IMR-90 (cell line): ENCODE data around the gene PBX4. TPM values are rescaled to one million over a fixed set of nuclear protein-coding genes. Genes with fewer than 3 reads are reported as not detected.

Experiments
- ATAC-seq: fragments of 200-7000 bp; cut with Tn5 transposase; 2 replicates; pipeline ENCODE4 v1.9.1; 2020; ENCODE audit warnings: low read depth, mild to moderate bottlenecking, moderate library complexity
- BruUV-seq: library from RNA; stranded (reverse); fragments of 400-500 nt; replicated peaks from 2 replicates; lab custom pipeline; 2021; lab: Mats Ljungman, UMichigan
- CTCF ChIA-PET: fragments of 300-600 bp; formaldehyde crosslinking; extraction: SDS; loops from one replicate; lab custom pipeline; 2021; ENCODE audit warnings: antibody characterized with exemption; lab: Yijun Ruan, JAX
- POLR2A ChIA-PET: fragments of 300-600 bp; sonication (Branson Sonifier 250); formaldehyde crosslinking; loops from one replicate; lab custom pipeline; 2022; ENCODE audit warnings: antibody characterized with exemption; ENCODE audit not compliant: unreplicated experiment; lab: Charles Lee
- DNase-seq: peaks from one replicate; pipeline ENCODE4 v3.0.0; 2013
- H2AFZ ChIP-seq: replicated peaks from 2 replicates; pipeline ENCODE3; 2013; ENCODE audit warnings: low read length, mild to moderate bottlenecking; ENCODE audit not compliant: poor library complexity
- H2AK5ac ChIP-seq: 2 replicates; pipeline ENCODE4 v1.6.1; 2013; ENCODE audit warnings: low read depth, low read length, inconsistent platforms
- H2AK9ac ChIP-seq: replicated peaks from 2 replicates; pipeline ENCODE3; 2013; ENCODE audit warnings: mild to moderate bottlenecking, low read depth, low read length, moderate library complexity; ENCODE audit not compliant: poor library complexity
- H2BK120ac ChIP-seq: 2 replicates; pipeline ENCODE4 v1.6.1; 2013; ENCODE audit warnings: low read depth, low read length, inconsistent platforms
- H2BK15ac ChIP-seq: 3 replicates; pipeline ENCODE4 v1.6.1; 2013; ENCODE audit warnings: low read depth, low read length, inconsistent platforms
- H2BK20ac ChIP-seq: 2 replicates; pipeline ENCODE4 v1.6.1; 2013; ENCODE audit warnings: low read depth, mild to moderate bottlenecking, inconsistent platforms, low read length, moderate library complexity
- H2BK5ac ChIP-seq: 2 replicates; pipeline ENCODE4 v1.6.1; 2013; ENCODE audit warnings: mild to moderate bottlenecking, low read depth, low read length, inconsistent platforms; ENCODE audit not compliant: poor library complexity, severe bottlenecking
- H3K14ac ChIP-seq: replicated peaks from 2 replicates; pipeline ENCODE4 v1.6.1; 2013; ENCODE audit warnings: low read depth, low read length, inconsistent platforms
- H3K18ac ChIP-seq: 2 replicates; pipeline ENCODE4 v1.6.1; 2013; ENCODE audit warnings: low read depth, low read length, control low read depth
- H3K23ac ChIP-seq: 2 replicates; pipeline ENCODE4 v1.6.1; 2013; ENCODE audit warnings: low read depth, low read length, inconsistent platforms
- H3K27ac ChIP-seq: 2 replicates; pipeline ENCODE4 v1.5.1; 2013; ENCODE audit warnings: mild to moderate bottlenecking, control low read depth, low read length; ENCODE audit not compliant: insufficient read depth
- H3K27me3 ChIP-seq: 2 replicates; pipeline ENCODE4 v1.6.1; 2013; ENCODE audit warnings: low read length; ENCODE audit not compliant: control insufficient read depth, insufficient read depth
- H3K36me3 ChIP-seq: 2 replicates; pipeline ENCODE4 v1.6.1; 2013; ENCODE audit warnings: low read length, mixed read lengths; ENCODE audit not compliant: control insufficient read depth, insufficient read depth
- H3K4ac ChIP-seq: 2 replicates; pipeline ENCODE4 v1.6.1; 2013; ENCODE audit warnings: low read depth, low read length, inconsistent platforms
- H3K4me1 ChIP-seq: 2 replicates; pipeline ENCODE4 v1.6.1; 2013; ENCODE audit warnings: low read length, mixed read lengths; ENCODE audit not compliant: control insufficient read depth, insufficient read depth
- H3K4me2 ChIP-seq: 2 replicates; pipeline ENCODE4 v1.6.1; 2013; ENCODE audit warnings: low read depth, mild to moderate bottlenecking, control low read depth, low read length, moderate library complexity
- H3K4me3 ChIP-seq: 2 replicates; pipeline ENCODE4 v1.5.1; 2013; ENCODE audit warnings: low read depth, mild to moderate bottlenecking, control low read depth, low read length, moderate library complexity; ENCODE audit not compliant: insufficient read depth
- H3K56ac ChIP-seq: 2 replicates; pipeline ENCODE4 v1.6.1; 2013; ENCODE audit warnings: low read length, inconsistent platforms; ENCODE audit not compliant: insufficient read depth; ENCODE audit errors: extremely low read depth
- H3K79me1 ChIP-seq, 2 experiments: 2 replicates each; pipeline ENCODE4 v1.6.1; 2013; ENCODE audit warnings: low read length in 2 of 2, inconsistent platforms in 1 of 2, low read depth in 1 of 2
- H3K9ac ChIP-seq: 2 replicates; pipeline ENCODE4 v1.6.1; 2013; ENCODE audit warnings: low read depth, low read length, control low read depth
- H3K9me1 ChIP-seq: 2 replicates; pipeline ENCODE4 v1.6.1; 2013; ENCODE audit warnings: low read length, inconsistent platforms; ENCODE audit not compliant: insufficient read depth
- H3K9me3 ChIP-seq: 2 replicates; pipeline ENCODE4 v1.6.1; 2013; ENCODE audit warnings: low read length; ENCODE audit not compliant: control insufficient read depth, insufficient read depth
- H4K20me1 ChIP-seq: 2 replicates; pipeline ENCODE4 v1.6.1; 2013; ENCODE audit warnings: low read length, inconsistent platforms; ENCODE audit not compliant: insufficient read depth
- H4K5ac ChIP-seq: 2 replicates; pipeline ENCODE4 v1.6.1; 2013; ENCODE audit warnings: mild to moderate bottlenecking, low read depth, low read length, control low read depth
- H4K8ac ChIP-seq, 2 experiments: 2 replicates each; pipeline ENCODE4 v1.6.1; 2013; ENCODE audit warnings: low read depth in 2 of 2, low read length in 2 of 2, control low read depth in 1 of 2, inconsistent platforms in 1 of 2
- H4K91ac ChIP-seq: 2 replicates; pipeline ENCODE4 v1.6.1; 2013; ENCODE audit warnings: low read depth, low read length, inconsistent platforms; ENCODE audit not compliant: insufficient read depth
- CEBPB ChIP-seq: IDR thresholded peaks from 2 replicates; pipeline ENCODE4 v1.6.1; 2012; ENCODE audit warnings: low read depth, low read length, improper control_type of control experiment
- CTCF ChIP-seq: conservative IDR thresholded peaks from 2 replicates; pipeline ENCODE4 v1.5.1; 2012; ENCODE audit warnings: mild to moderate bottlenecking, low read depth, low read length, improper control_type of control experiment
- ELK1 ChIP-seq: fragments of 150-350 bp; IDR thresholded peaks from 2 replicates; pipeline ENCODE4 v1.6.1; 2016; ENCODE audit warnings: low read depth, mild to moderate bottlenecking, low read length, moderate library complexity, borderline replicate concordance
- FOS ChIP-seq: fragments of 150-350 bp; IDR thresholded peaks from 2 replicates; pipeline ENCODE4 v1.6.1; 2016; ENCODE audit warnings: low read depth, low read length
- MAFK ChIP-seq: IDR thresholded peaks from 2 replicates; pipeline ENCODE4 v1.6.1; 2012; ENCODE audit warnings: low read depth, low read length, improper control_type of control experiment
- MAZ ChIP-seq: IDR thresholded peaks from 2 replicates; pipeline ENCODE4 v1.6.1; 2012; ENCODE audit warnings: low read depth, mild to moderate bottlenecking, low read length, improper control_type of control experiment, moderate library complexity, borderline replicate concordance
- POLR2A ChIP-seq: IDR thresholded peaks from 2 replicates; pipeline ENCODE4 v1.6.1; 2012; ENCODE audit warnings: mild to moderate bottlenecking, low read depth, low read length
- WGBS, 2 experiments: methylation state at CpG; one replicate each; pipeline versions ENCODE4 v1.1.5 to v1.1.7; 2013; ENCODE audit warnings: missing lambda C conversion rate in 2 of 2; ENCODE audit not compliant: insufficient read length in 1 of 2; ENCODE audit errors: extremely low coverage in 2 of 2; 5-methylcytosine and 5-hydroxymethylcytosine counted together
- dilution Hi-C: fragments of 300-500 bp; cut with HindIII; formaldehyde crosslinking; loops from one replicate; pipeline ENCODE4 v1.14.3; 2018; ENCODE audit warnings: low sequenced_read_pairs; ENCODE audit not compliant: unreplicated experiment
- in situ Hi-C: fragments of 300-500 bp; cut with MboI; formaldehyde crosslinking; loops from 3 replicates; pipeline ENCODE4 v1.14.3; 2019; ENCODE audit warnings: low sequenced_read_pairs, inconsistent platforms, mixed read lengths
- intact Hi-C: fragments of 100-400 bp; cut with micrococcal nuclease; formaldehyde crosslinking; loops from 2 replicates; pipeline ENCODE4 v1.10.0; 2022
- polyA plus RNA-seq, 3 experiments: library from polyadenylated mRNA; depleted of rRNA; stranded (reverse); fragments of >200 nt; gene quantifications; 2 replicates each; pipeline ENCODE4 v1.2.3, GENCODE V29; 2012; ENCODE audit warnings: low replicate concordance in 1 of 3
- total RNA-seq: library from RNA; depleted of rRNA; stranded (reverse); fragments of >200 nt; gene quantifications from 2 replicates; pipeline ENCODE4 v1.2.3, GENCODE V29; 2012

Gene PBX4
- total and polyA plus RNA-seq, 2 of the 4 experiments (the other 2 are of a cell fraction) = 0.90 to 2.9 TPM

GRCh38 chr19:19527674-19528625 is 90.5 kb downstream of the PBX4 start (continued):
- TF ChIP-seq MAZ = no peak

GRCh38 chr19:19527371-19527656 is 91.2 kb downstream of the PBX4 start:
- Histone ChIP-seq H2AK9ac (peak overlapping the region; percentile 3), H2BK120ac (no peak overlapping the region), H3K4me3 (no peak overlapping the region), H4K91ac (no peak overlapping the region), H3K27ac (no peak overlapping the region), H2AK5ac (no peak overlapping the region), H2BK20ac (no peak overlapping the region), H3K4ac (no peak overlapping the region), H2BK5ac (no peak overlapping the region), H3K18ac (no peak overlapping the region), H3K56ac (no peak overlapping the region), H4K5ac (no peak overlapping the region), H3K9me3 (no peaks in the 10 kb centered on the region), H2AFZ (no peak overlapping the region), H3K4me1 (peaks cover 7% of the 10 kb centered on the region), H3K4me2 (no peak overlapping the region), H3K36me3 (peaks cover 26% of the 10 kb centered on the region), H3K23ac (no peak overlapping the region), H3K79me1 (peaks cover 9 to 34% of the 10 kb centered on the region in 2 experiments), H3K14ac (no peak overlapping the region), H3K9ac (no peak overlapping the region), H3K9me1 (no peaks in the 10 kb centered on the region), H2BK15ac (no peak overlapping the region), H3K27me3 (no peaks in the 10 kb centered on the region), H4K20me1 (peaks cover 37% of the 10 kb centered on the region), H4K8ac (no peak overlapping the region)
- dilution Hi-C loops = no loop called here
- ChIA-PET CTCF (no interaction called here), POLR2A (no interaction called here)
- no TSS peak for BruUV-seq
- TF ChIP-seq CEBPB = no peak
- no peak for TF ChIP-seq ELK1
- no peak for TF ChIP-seq MAZ
- TF ChIP-seq CTCF = no peak
- no peak for TF ChIP-seq MAFK
- TF ChIP-seq POLR2A = no peak
- no peak for TF ChIP-seq FOS
- DNase-seq (no peak), ATAC-seq (no peak)
- intact Hi-C loops = no loop called here
- in situ Hi-C loops = loop anchor here (25.0 kb wide), 1 partner anchor 435 kb away; no protein-coding TSS in a partner anchor
- 88% methylated on average over 7 of the region's 9 CpGs; no CpG with 5 or more reads in 1 of the 2 experiments for WGBS, 2 experiments
